DMS79 treated with DMSO at 0.1 percent for 48 hours (cell line): ENCODE data around the gene WDR49.
"Not testable (repeated sequence)": the region's sequence is repeated elsewhere in the genome, so short reads cannot be mapped to it uniquely, and the experiment has no call there.

Experiments used
- DNase-seq: peaks from one replicate; lab custom pipeline; 2025; lab: John Stamatoyannopoulos, UW

WDR49 gene

GRCh38 chr3:167614196-167614595, 39.5 kb downstream of the WDR49 start:
- not testable (repeated sequence) for DNase-seq

DNA sequence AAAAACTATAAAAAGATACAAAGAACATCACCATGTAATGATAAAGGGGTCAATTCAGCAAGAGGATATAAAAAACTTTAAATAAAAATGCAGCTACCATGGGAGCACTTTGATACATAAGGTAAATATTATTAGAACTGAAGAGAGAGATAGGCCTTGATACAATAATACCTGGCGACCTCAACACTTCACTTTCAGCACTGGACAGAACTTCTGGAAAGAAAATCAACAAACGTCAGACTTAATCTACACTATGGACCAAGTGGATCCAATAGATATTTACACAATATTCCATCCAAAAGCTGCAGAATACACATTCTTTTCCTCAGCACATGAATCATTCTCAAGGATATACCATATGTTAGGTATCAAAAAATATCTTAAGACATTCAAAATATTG, 42.0 kb downstream of the WDR49 start:
- DNase-seq: no peak

DNA sequence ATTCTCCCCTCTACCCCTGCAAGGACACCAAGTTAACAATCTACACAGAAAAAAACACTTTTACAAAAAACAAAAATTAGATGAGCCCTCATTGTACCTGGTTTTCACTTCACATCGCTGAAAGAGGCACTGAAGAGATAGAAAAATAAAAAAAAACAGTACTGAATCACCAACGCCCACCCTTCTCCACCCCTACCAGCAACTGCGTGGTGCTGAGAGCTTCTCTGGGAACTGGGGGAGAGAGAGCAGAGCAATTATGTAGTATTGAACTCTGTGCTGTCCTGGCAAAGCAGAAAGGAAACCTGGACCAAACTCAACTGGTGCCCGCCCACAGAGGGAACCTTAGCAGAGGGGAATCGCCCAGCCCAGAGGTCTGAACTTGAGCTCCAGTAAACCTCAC, 44.6 kb downstream of the WDR49 start:
- DNase-seq: no peak

DNA sequence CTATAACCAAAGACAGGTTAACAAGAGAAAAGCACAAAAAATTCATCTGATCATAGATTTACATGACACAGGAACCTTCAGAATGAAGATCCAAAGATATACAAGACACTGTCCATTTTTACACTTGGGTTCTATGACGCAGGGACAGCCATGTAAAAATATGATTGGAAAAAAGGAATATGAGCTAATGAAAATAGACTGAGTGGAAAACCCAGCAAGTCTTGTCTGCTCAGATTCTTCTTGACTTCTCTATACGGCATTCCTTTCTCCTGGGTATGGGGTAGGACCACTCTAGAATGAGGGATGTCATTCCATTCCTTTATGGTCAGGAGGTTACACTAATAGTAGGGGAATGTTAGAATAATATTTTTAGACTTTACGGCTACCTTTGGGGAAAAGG, 46.9 kb downstream of the WDR49 start:
- DNase-seq: no peak

- DNase-seq: no peak
These were observed 47.9 kb downstream of the WDR49 start for GRCh38 chr3:167605871-167606270.

- no peak for DNase-seq
These were observed 51.7 kb downstream of the WDR49 start for GRCh38 chr3:167602041-167602440.

GRCh38 chr3:167587651-167588050, 66.1 kb downstream of the WDR49 start:
- DNase-seq: no peak

DNA sequence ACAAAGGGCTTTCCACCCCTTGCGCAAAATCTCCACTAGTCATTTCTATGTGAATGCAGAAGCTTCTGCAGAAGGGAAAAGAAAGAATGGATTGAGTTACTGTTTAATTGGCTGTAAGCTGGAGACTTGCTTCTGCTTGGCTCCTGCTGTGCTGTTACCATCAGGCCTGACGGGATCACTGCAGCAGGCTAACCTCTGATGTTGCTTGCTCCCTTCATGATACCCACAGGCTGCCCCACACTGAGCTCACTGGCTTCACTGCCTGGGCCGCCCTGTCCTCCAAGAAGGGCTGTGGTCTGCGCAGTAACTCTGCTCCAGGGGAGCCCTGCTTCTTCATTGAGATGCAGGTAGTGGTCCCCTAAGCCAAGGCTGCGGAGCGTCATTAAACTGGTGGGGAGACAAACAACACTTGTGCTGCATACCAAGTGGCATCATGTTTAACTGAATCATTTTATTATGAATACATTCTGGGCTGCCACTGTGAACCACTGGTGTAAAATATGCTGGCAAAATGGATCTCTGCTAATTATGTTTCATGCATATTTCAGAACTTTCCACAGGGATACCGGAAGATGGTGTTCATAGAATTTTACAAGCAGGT, 78.6 kb downstream of the WDR49 start:
- DNase-seq: no peak

- DNase-seq: no peak
These were observed 80.8 kb downstream of the WDR49 start for GRCh38 chr3:167572991-167573390.

DNA sequence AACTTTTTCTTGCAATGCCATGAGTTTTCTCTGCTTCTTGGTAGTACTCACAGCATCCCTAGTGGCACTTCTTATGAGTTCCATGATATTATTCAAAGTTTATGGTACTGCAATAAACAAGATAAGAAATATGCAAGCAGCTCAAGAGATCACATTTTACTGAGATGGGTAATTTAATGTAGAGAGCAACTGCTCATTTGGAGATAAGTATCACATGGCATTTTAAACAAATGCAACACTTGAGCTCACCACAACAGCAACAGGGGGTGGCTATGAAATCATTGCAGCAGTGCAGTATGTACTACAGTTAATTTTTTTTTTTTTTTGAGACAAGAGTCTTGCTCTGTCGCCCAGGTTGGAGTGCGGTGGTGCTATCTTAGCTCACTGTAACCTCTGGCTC, 85.1 kb downstream of the WDR49 start:
- no peak for DNase-seq

GRCh38 chr3:167565489-167565888, 88.3 kb downstream of the WDR49 start:
- DNase-seq: no peak

- no peak for DNase-seq
These were observed 89.1 kb downstream of the WDR49 start for GRCh38 chr3:167564612-167565011.

DNA sequence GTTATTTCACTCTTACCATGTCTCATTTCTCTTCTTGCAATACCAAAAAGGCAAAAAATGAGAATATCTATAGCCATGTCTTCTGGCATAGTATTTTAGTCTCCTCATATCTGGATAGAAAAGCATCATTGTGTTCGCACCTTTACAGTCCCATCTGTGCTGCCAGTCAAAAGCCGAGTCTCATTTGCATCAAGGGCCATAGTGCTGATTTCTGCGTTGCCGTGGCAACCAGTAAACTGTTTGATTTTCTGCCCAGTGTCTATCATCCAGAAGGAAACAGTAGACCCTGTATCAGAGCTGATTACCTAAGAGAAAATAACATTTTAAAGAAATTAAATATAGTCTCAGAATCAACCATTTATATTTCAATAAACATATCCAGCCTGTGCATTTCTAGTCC, 93.8 kb downstream of the WDR49 start:
- no peak for DNase-seq

DNA sequence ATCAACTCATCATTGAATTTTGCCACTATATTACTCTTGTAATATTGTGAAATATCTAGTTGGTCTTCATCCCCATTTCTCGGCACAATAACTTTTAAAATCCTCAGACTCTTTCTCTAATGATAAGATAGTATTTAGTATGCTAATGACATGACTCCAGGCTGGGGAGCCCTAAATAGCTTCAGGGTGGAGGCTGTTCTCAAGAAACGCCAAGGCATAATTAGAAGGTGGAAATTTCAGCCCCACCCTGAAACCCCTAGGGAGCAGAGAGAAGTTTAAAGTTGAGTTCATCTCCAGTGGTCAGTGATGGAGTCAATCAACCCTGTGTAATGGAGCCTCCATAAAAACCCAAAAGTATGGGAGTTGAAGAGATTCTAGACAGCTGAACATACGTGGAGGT, 98.8 kb downstream of the WDR49 start:
- no peak for DNase-seq

DNA sequence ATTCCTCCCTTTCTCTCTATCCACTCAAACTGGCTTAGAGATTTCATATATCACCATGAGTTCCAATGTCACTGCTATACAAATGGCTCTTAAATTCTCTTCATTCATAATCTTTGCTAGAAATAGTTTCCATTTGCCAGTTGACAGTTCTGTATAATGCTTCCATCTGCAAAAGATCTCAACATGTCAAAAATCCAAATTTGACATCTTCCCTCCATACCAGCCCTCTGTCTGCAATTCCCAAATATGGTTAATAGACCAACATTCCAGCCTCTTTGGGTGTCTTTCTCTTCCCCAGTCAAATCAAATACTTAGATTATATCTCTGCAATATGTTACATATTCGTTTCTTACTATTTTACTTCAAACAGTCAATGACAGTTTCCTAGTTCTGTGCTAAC, 115.7 kb downstream of the WDR49 start:
- no peak for DNase-seq

GRCh38 chr3:167521006-167521355, 132.8 kb downstream of the WDR49 start:
- no peak for DNase-seq

GRCh38 chr3:167520266-167521005, 133.3 kb downstream of the WDR49 start:
- DNase-seq: no peak

DNA sequence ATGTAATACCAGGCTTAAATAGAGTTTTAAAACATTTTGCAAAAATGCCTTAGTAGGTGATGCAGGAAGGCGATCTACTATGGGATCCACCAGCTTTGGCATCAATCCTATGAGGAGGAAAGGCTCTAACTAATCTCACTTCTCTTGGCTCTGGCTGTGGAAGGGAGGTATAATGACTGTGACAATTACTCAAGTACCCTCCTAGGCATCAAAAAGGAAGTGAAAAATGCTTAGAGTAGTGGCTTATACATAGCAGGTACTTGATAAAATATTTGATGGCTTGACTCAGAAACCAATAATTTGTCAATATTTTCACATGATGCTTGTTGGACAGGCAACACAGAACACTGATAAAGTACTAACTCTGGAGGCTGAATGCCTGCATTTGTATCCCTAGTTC, 145.8 kb downstream of the WDR49 start:
- no peak for DNase-seq

- DNase-seq: no peak
These were observed 151.3 kb downstream of the WDR49 start for GRCh38 chr3:167502401-167502800.

- no peak for DNase-seq
These were observed 151.8 kb downstream of the WDR49 start for GRCh38 chr3:167501941-167502340.

- no peak for DNase-seq
These were observed 155.8 kb downstream of the WDR49 start for GRCh38 chr3:167497903-167498302.

DNA sequence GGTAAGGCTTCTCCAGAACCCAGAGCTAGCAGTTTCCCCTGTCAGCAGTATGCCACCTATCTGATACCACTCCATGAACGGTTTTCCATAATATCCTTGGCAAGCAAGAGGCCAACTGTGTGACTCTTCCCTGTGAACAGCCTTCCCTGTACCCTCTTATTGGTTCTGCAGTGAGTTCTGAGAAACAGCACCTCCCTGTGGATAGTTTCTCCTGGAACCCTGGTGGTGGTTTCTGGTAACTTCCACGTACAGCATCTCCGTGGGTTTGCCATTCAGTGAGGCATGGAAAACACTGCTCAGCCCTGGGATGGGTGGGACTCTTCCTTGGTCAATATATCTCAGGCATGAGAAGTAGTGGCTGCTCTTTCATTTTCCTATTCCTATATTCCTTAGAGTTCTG, 160.5 kb downstream of the WDR49 start:
- no peak for DNase-seq

DNA sequence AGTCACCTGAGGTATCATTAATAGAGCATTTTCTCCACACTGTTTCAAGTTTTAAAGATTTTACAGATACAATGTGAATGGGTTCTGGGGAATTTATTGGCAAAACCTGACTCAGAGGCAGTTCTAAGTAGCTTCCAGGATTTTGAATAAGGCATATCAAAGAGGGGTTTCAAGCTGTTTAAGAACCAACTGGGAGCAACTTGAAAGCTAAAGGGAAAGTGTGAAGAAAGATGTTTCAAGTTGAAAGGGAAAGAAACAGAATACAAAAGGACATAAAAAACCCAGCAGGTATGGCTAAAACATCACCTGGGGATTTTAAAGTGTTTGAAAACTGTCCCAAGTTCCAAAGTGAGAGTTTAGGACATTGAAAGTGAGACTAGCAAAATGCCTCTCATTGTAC, 162.1 kb downstream of the WDR49 start:
- no peak for DNase-seq

DNA sequence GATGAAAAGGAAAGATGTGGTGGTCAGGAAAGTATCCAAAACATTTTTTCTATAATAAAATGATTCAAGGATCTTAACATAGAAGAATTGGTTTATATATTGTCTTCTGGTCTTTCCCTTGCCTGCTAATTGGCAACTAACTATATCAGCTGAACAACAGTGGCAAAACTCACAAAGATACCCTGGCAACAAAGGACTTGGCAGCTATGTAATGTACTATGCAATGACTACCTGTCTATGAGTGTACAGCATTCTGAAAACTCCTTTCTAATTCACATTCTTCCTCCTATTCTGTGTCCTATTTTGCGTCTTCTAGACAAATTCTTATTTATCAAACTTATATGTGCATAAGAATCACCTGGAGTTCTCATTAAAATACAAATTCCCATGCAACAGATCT, 164.2 kb downstream of the WDR49 start:
- DNase-seq: no peak
